CD14-positive monocyte (primary cell): ENCODE measurements around the gene CD6. TPM values are rescaled to one million over a fixed set of nuclear protein-coding genes. Genes with fewer than 3 reads are reported as not detected.
A peak's percentile ranks its signal among the peaks of the same experiment; 100 is the strongest.

Experiments
- DNase-seq, 3 donors: peaks; one replicate each; pipeline ENCODE4 v3.0.0-alpha.2; 2011 to 2022
- H2AFZ ChIP-seq: 2 replicates; pipeline ENCODE4 v1.6.0; 2012; ENCODE audit warnings: mild to moderate bottlenecking, low read depth, low read length, inconsistent platforms; ENCODE audit not compliant: insufficient read depth, poor library complexity, severe bottlenecking
- H3K27ac ChIP-seq, 2 donors: 1 replicate in 1 of 2; 2 replicates in 1 of 2; pipeline ENCODE4 v1.5.1; 2012 to 2013; ENCODE audit warnings: low read length in 2 of 2, control low read depth in 1 of 2, inconsistent platforms in 1 of 2, low read depth in 1 of 2, mild to moderate bottlenecking in 1 of 2
- H3K27me3 ChIP-seq, 2 donors: one replicate each; pipeline versions ENCODE4 v1.6.0 to v1.6.1; 2011 to 2013; ENCODE audit warnings: low read length in 2 of 2; ENCODE audit not compliant: control insufficient read depth in 2 of 2, insufficient read depth in 2 of 2
- H3K36me3 ChIP-seq, 2 donors: replicated peaks in 1 of 2; 1 replicate in 1 of 2; 2 replicates in 1 of 2; pipeline versions ENCODE4 v1.5.1 to v1.6.1; 2012 to 2013; ENCODE audit warnings: low read length in 2 of 2, control low read depth in 1 of 2, inconsistent platforms in 1 of 2, mild to moderate bottlenecking in 1 of 2; ENCODE audit not compliant: insufficient read depth in 2 of 2, control insufficient read depth in 1 of 2
- H3K4me1 ChIP-seq, 2 donors: 1 replicate in 1 of 2; 2 replicates in 1 of 2; pipeline versions ENCODE4 v1.5.1 to v1.6.1; 2012 to 2013; ENCODE audit warnings: low read length in 2 of 2, control low read depth in 1 of 2, inconsistent platforms in 1 of 2, mild to moderate bottlenecking in 1 of 2, moderate library complexity in 1 of 2; ENCODE audit not compliant: insufficient read depth in 2 of 2, control insufficient read depth in 1 of 2
- H3K4me2 ChIP-seq: replicated peaks from 2 replicates; pipeline ENCODE3; 2012; ENCODE audit warnings: low read length, moderate library complexity, mild to moderate bottlenecking; ENCODE audit not compliant: poor library complexity, severe bottlenecking; ENCODE audit errors: extremely low read depth
- H3K4me3 ChIP-seq, 3 experiments: fragments of 200-600 bp in 1 of 3; sonication (generic) in 1 of 3; replicated peaks in 1 of 3; 1 replicate in 2 of 3; 2 replicates in 1 of 3; pipeline ENCODE4 v1.5.1; 2011 to 2013; ENCODE audit warnings: low read length in 3 of 3, mild to moderate bottlenecking in 3 of 3, control low read depth in 2 of 3, low read depth in 2 of 3, inconsistent platforms in 1 of 3, moderate library complexity in 1 of 3
- H3K79me2 ChIP-seq: 2 replicates; pipeline ENCODE4 v1.6.0; 2012; ENCODE audit warnings: mild to moderate bottlenecking, control low read depth, inconsistent platforms, low read length, moderate library complexity; ENCODE audit not compliant: insufficient read depth
- H3K9ac ChIP-seq: 2 replicates; pipeline ENCODE4 v1.6.0; 2017; ENCODE audit warnings: low read length, mild to moderate bottlenecking; ENCODE audit not compliant: insufficient read depth, poor library complexity, severe bottlenecking
- H3K9me3 ChIP-seq, 2 donors: replicated peaks in 1 of 2; 1 replicate in 1 of 2; 2 replicates in 1 of 2; pipeline versions ENCODE4 v1.5.1 to v1.6.1; 2012 to 2013; ENCODE audit warnings: low read length in 2 of 2, control low read depth in 1 of 2; ENCODE audit not compliant: control insufficient read depth in 1 of 2, insufficient read depth in 1 of 2
- H4K20me1 ChIP-seq: 2 replicates; pipeline ENCODE4 v1.6.0; 2012; ENCODE audit warnings: mild to moderate bottlenecking, low read length, control low read depth, moderate library complexity; ENCODE audit not compliant: insufficient read depth
- H3K27ac Mint-ChIP-seq, 7 donors: one replicate each; pipeline ENCODE4 v1.8.0; 2020; ENCODE audit warnings: mild to moderate bottlenecking in 7 of 7, mixed read lengths in 7 of 7, moderate library complexity in 6 of 7, inconsistent platforms in 2 of 7
- H3K27me3 Mint-ChIP-seq, 3 donors: one replicate each; pipeline ENCODE4 v1.8.0; 2021 to 2022; ENCODE audit warnings: low read depth in 3 of 3, mild to moderate bottlenecking in 3 of 3, mixed read lengths in 3 of 3, moderate library complexity in 3 of 3, inconsistent platforms in 1 of 3
- H3K36me3 Mint-ChIP-seq, 2 donors: one replicate each; pipeline ENCODE4 v1.8.0; 2020; ENCODE audit warnings: mixed read lengths in 2 of 2, inconsistent platforms in 1 of 2, mild to moderate bottlenecking in 1 of 2
- H3K4me1 Mint-ChIP-seq: one replicate; pipeline ENCODE4 v1.8.0; 2020; ENCODE audit warnings: mild to moderate bottlenecking, mixed read lengths
- H3K4me3 Mint-ChIP-seq, 2 donors: one replicate each; pipeline ENCODE4 v1.8.0; 2020; ENCODE audit warnings: mild to moderate bottlenecking in 2 of 2, mixed read lengths in 2 of 2, moderate library complexity in 1 of 2
- H3K9me3 Mint-ChIP-seq, 7 donors: one replicate each; pipeline ENCODE4 v1.8.0; 2020 to 2022; ENCODE audit warnings: mixed read lengths in 7 of 7, mild to moderate bottlenecking in 6 of 7, moderate library complexity in 6 of 7, inconsistent platforms in 2 of 7
- WGBS: methylation state at CpG from one replicate; pipeline ENCODE4 v1.1.5; 2013; ENCODE audit warnings: missing lambda C conversion rate; ENCODE audit not compliant: insufficient coverage; 5-methylcytosine and 5-hydroxymethylcytosine counted together
- intact Hi-C, 2 donors: fragments of 100-400 bp; cut with micrococcal nuclease; formaldehyde crosslinking; loops; one replicate each; pipeline versions ENCODE4 v1.15.0 to v1.15.1; 2023
- polyA plus RNA-seq, 3 donors: library from polyadenylated mRNA; depleted of rRNA in 1 of 3; unstranded in 2 of 3; stranded (reverse) in 1 of 3; fragments of 300-500 nt in 2 of 3; fragments of >200 nt in 1 of 3; fragmentation: Illumina TruSeq in 2 of 3; gene quantifications; 1 replicate in 2 of 3; 2 replicates in 1 of 3; pipeline ENCODE4 v1.2.3, GENCODE V29; 2012 to 2021
- TF ChIP-seq, protein P1 (sequence below): fragments of 200-600 bp; IDR thresholded peaks from one replicate; pipeline ENCODE4 v1.8.0; 2022; ENCODE audit warnings: antibody characterized with exemption, mild to moderate bottlenecking

CD6 gene
- polyA plus RNA-seq, 3 donors, result 0.09 to 0.39 (median 0.39) TPM

DNA sequence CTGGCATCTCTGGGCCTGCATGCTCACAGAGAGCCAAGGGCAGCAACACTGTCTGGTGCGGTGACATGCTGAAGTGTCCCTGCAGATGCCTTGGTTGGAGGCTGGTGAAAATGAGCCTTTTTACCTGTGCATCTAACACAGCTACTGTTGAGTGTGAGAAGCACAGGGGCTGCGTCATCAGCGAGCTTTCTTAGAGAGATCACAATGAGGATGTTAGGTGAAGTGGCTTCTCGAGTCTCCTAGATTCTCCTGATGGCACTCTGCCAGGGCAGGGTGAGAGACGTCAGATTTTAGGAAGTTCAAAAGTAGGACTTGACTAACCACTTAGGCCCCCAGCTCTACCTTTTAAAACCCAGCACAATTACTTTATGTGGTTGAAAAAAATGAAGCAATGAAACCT, 15.9 kb upstream of the CD6 start:
- no peaks in the 10 kb centered on the region for H3K9me3 ChIP-seq
- H3K36me3 Mint-ChIP-seq, result peaks cover 7 to 11% of the 10 kb centered on the region in 2 donors
- 70% methylated on average over 2 of the region's 5 CpGs for WGBS
- intact Hi-C loops, result loop anchor here in 1 of 2 donors (2.0 kb wide), 1 partner anchor 71 kb away; no protein-coding TSS in a partner anchor
- DNase-seq, result peak; percentile 70 to 83 (median 81)
- H3K27ac ChIP-seq, result peak overlapping the region; percentile 46 to 51
- H3K4me1 ChIP-seq, result peaks cover 45 to 50% of the 10 kb centered on the region in 2 donors
- H3K9me3 Mint-ChIP-seq, result peaks cover 0 to 3% (median 1%) of the 10 kb centered on the region in 7 donors
- peak overlapping the region; percentile 82 to 100 (median 99) for H3K27ac Mint-ChIP-seq
- peaks cover 6% of the 10 kb centered on the region for H4K20me1 ChIP-seq
- TF ChIP-seq, protein P1, sequence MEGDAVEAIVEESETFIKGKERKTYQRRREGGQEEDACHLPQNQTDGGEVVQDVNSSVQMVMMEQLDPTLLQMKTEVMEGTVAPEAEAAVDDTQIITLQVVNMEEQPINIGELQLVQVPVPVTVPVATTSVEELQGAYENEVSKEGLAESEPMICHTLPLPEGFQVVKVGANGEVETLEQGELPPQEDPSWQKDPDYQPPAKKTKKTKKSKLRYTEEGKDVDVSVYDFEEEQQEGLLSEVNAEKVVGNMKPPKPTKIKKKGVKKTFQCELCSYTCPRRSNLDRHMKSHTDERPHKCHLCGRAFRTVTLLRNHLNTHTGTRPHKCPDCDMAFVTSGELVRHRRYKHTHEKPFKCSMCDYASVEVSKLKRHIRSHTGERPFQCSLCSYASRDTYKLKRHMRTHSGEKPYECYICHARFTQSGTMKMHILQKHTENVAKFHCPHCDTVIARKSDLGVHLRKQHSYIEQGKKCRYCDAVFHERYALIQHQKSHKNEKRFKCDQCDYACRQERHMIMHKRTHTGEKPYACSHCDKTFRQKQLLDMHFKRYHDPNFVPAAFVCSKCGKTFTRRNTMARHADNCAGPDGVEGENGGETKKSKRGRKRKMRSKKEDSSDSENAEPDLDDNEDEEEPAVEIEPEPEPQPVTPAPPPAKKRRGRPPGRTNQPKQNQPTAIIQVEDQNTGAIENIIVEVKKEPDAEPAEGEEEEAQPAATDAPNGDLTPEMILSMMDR, result no peak
- peaks cover 12% of the 10 kb centered on the region for H3K79me2 ChIP-seq
- peaks cover 15 to 18% of the 10 kb centered on the region in 2 donors for H3K27me3 ChIP-seq
- H3K4me1 Mint-ChIP-seq, result peaks cover 50% of the 10 kb centered on the region
- no peak overlapping the region for H3K4me3 ChIP-seq
- no peak overlapping the region for H2AFZ ChIP-seq
- H3K9ac ChIP-seq, result no peak overlapping the region
- H3K4me2 ChIP-seq, result no peak overlapping the region
- H3K27me3 Mint-ChIP-seq, result peaks cover 30 to 37% (median 34%) of the 10 kb centered on the region in 3 donors
- no peaks in the 10 kb centered on the region for H3K36me3 ChIP-seq
- peak overlapping the region; percentile 31 to 51 for H3K4me3 Mint-ChIP-seq

DNA sequence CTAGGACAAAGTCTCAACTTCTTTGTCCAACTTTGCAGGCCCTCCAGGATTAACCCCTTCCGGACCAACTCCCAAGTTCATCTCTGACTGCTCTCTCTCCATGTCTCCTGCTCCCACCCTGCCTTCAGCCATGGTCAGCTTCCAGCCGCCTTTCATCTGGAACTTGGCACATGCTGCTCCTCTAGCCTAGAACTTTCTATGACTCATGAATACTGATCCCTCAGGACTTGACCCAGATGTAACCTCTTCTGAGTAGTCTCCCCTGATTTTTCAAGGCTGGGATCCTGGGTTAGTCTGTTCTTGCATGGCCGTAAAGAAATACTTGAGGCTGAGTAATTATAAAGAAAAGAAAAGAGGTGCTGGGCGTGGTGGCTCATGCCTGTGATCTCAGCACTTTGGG, 14.3 kb upstream of the CD6 start:
- 100% methylated on average over 2 of the region's 4 CpGs for WGBS
- H3K27ac ChIP-seq, result no peak overlapping the region
- H3K4me1 ChIP-seq, result peaks cover 42 to 43% of the 10 kb centered on the region in 2 donors
- no peaks in the 10 kb centered on the region for H3K79me2 ChIP-seq
- no peak for DNase-seq
- Mint-ChIP-seq H3K27ac (peak overlapping the region in 5 of 7 donors; percentile 20 to 77 (median 37)), H3K27me3 (peaks cover 40 to 50% (median 45%) of the 10 kb centered on the region in 3 donors), H3K36me3 (peaks cover 7 to 11% of the 10 kb centered on the region in 2 donors), H3K4me3 (peak overlapping the region in 1 of 2 donors; percentile 47), H3K9me3 (peaks cover 0 to 3% (median 1%) of the 10 kb centered on the region in 7 donors), H3K4me1 (peaks cover 47% of the 10 kb centered on the region)
- H2AFZ ChIP-seq, result no peak overlapping the region
- no peaks in the 10 kb centered on the region for H4K20me1 ChIP-seq
- TF ChIP-seq, protein P1, result no peak
- H3K4me2 ChIP-seq, result no peak overlapping the region
- no peaks in the 10 kb centered on the region for H3K9me3 ChIP-seq
- H3K4me3 ChIP-seq, result no peak overlapping the region
- intact Hi-C loops, result no loop called here
- no peaks in the 10 kb centered on the region for H3K36me3 ChIP-seq
- no peak overlapping the region for H3K9ac ChIP-seq
- H3K27me3 ChIP-seq, result peaks cover 24 to 34% of the 10 kb centered on the region in 2 donors
